ENCODE measurements around the gene CHAC1. TPM values are rescaled to one million over a fixed set of nuclear protein-coding genes. Genes with fewer than 3 reads are reported as not detected.

CHAC1 gene
- total and polyA plus RNA-seq, 10 donors: 0.39 to 5.5 (median 1.6) TPM

GRCh38 chr15:40992825-40993224 is 39.6 kb downstream of the CHAC1 start:
- 78 to 94% (median 88%) methylated on average over 5 of the region's 5 CpGs for WGBS, 5 donors
- intact Hi-C loops (cut with DNase I; ENCODE audit: low total_unique reads): no loop called here

GRCh38 chr15:40995656-40996055 is 42.4 kb downstream of the CHAC1 start:
- Histone ChIP-seq H3K27ac (no peak overlapping the region), H3K36me3 (peaks cover 3 to 100% (median 58%) of the 10 kb centered on the region in 6 donors), H3K4me3 (no peak overlapping the region), H3K9me3 (no peaks in the 10 kb centered on the region), H3K27me3 (replicated peaks in 1 of 7) (no peaks in the 10 kb centered on the region), H3K4me1 (peaks cover 0 to 19% (median 0%) of the 10 kb centered on the region in 6 donors)
- WGBS, 5 donors: 91 to 99% (median 95%) methylated on average over 3 of the region's 3 CpGs
- DNase-seq: no peak
- intact Hi-C loops (cut with DNase I; ENCODE audit: low total_unique reads): no loop called here
- TF ChIP-seq POLR2A (IDR thresholded peaks at IDR 0.05) (no peak), CTCF (IDR thresholded peaks at IDR 0.05 in 8 of 11, conservative IDR thresholded peaks at IDR 0.05 in 3 of 11) (no peak), POLR2AphosphoS5 (IDR thresholded peaks at IDR 0.05) (no peak)

More at GRCh38 chr15:40992825-40993224, 39.6 kb downstream of the CHAC1 start:
- H3K27me3 ChIP-seq (replicated peaks in 1 of 7): no peaks in the 10 kb centered on the region
- H3K27ac ChIP-seq: peak overlapping the region in 5 of 8 donors; percentile 0 to 40 (median 36)
- H3K9me3 ChIP-seq: no peaks in the 10 kb centered on the region
- peaks cover 0 to 19% (median 0%) of the 10 kb centered on the region in 6 donors for H3K4me1 ChIP-seq
- TF ChIP-seq CTCF (IDR thresholded peaks at IDR 0.05 in 8 of 11, conservative IDR thresholded peaks at IDR 0.05 in 3 of 11) (no peak), POLR2A (IDR thresholded peaks at IDR 0.05) (no peak), POLR2AphosphoS5 (IDR thresholded peaks at IDR 0.05) (no peak)
- peaks cover 3 to 99% (median 52%) of the 10 kb centered on the region in 6 donors for H3K36me3 ChIP-seq
- DNase-seq: no peak
- H3K4me3 ChIP-seq: no peak overlapping the region

GRCh38 chr15:40999190-40999589 is 45.9 kb downstream of the CHAC1 start:
- DNase-seq: no peak
- no peaks in the 10 kb centered on the region for H3K9me3 ChIP-seq
- peaks cover 0 to 14% (median 2%) of the 10 kb centered on the region in 6 donors for H3K4me1 ChIP-seq
- no peak overlapping the region for H3K4me3 ChIP-seq
- 94 to 98% (median 96%) methylated on average over 4 of the region's 4 CpGs for WGBS, 5 donors
- TF ChIP-seq CTCF (IDR thresholded peaks at IDR 0.05 in 8 of 11, conservative IDR thresholded peaks at IDR 0.05 in 3 of 11) (no peak), POLR2A (IDR thresholded peaks at IDR 0.05) (no peak), POLR2AphosphoS5 (IDR thresholded peaks at IDR 0.05) (no peak)
- peaks cover 3 to 100% (median 51%) of the 10 kb centered on the region in 6 donors for H3K36me3 ChIP-seq
- H3K27me3 ChIP-seq (replicated peaks in 1 of 7): no peaks in the 10 kb centered on the region
- H3K27ac ChIP-seq: no peak overlapping the region
- intact Hi-C loops (cut with DNase I; ENCODE audit: low total_unique reads): no loop called here

- peaks cover 3 to 98% (median 41%) of the 10 kb centered on the region in 6 donors for H3K36me3 ChIP-seq
- WGBS, 5 donors: 71 to 79% (median 76%) methylated on average over 5 of the region's 5 CpGs
Observed at GRCh38 chr15:41001524-41002214, 48.4 kb downstream of the CHAC1 start.

More at GRCh38 chr15:41001524-41002214, 48.4 kb downstream of the CHAC1 start:
- Histone ChIP-seq H3K9me3 (no peaks in the 10 kb centered on the region), H3K27ac (peak overlapping the region in 7 of 8 donors; percentile 18 to 65 (median 52)), H3K4me1 (peaks cover 0 to 14% (median 2%) of the 10 kb centered on the region in 6 donors), H3K27me3 (replicated peaks in 1 of 7) (no peaks in the 10 kb centered on the region), H3K4me3 (no peak overlapping the region)
- no peak for DNase-seq
- TF ChIP-seq CTCF (IDR thresholded peaks at IDR 0.05 in 8 of 11, conservative IDR thresholded peaks at IDR 0.05 in 3 of 11) (no peak), POLR2A (IDR thresholded peaks at IDR 0.05) (no peak), POLR2AphosphoS5 (IDR thresholded peaks at IDR 0.05) (peak in 1 of 3 donors; percentile 62)
- intact Hi-C loops (cut with DNase I; ENCODE audit: low total_unique reads): no loop called here
